Measurements from ENCODE around the gene TRMT2A. TPM values are rescaled to one million over a fixed set of nuclear protein-coding genes. Genes with fewer than 3 reads are reported as not detected.

Gene TRMT2A
- total RNA-seq, 4 donors from 2014 or later = 34.0 to 36.7 (median 35.0) TPM

- no peaks in the 10 kb centered on the region for H3K27me3 ChIP-seq
- TF ChIP-seq POLR2AphosphoS5 (IDR thresholded peaks at IDR 0.05) (no peak), EP300 (IDR thresholded peaks at IDR 0.05) (no peak), POLR2A (IDR thresholded peaks at IDR 0.05; ENCODE audit: low read depth) (no peak)
- TF ChIP-seq, protein P1, sequence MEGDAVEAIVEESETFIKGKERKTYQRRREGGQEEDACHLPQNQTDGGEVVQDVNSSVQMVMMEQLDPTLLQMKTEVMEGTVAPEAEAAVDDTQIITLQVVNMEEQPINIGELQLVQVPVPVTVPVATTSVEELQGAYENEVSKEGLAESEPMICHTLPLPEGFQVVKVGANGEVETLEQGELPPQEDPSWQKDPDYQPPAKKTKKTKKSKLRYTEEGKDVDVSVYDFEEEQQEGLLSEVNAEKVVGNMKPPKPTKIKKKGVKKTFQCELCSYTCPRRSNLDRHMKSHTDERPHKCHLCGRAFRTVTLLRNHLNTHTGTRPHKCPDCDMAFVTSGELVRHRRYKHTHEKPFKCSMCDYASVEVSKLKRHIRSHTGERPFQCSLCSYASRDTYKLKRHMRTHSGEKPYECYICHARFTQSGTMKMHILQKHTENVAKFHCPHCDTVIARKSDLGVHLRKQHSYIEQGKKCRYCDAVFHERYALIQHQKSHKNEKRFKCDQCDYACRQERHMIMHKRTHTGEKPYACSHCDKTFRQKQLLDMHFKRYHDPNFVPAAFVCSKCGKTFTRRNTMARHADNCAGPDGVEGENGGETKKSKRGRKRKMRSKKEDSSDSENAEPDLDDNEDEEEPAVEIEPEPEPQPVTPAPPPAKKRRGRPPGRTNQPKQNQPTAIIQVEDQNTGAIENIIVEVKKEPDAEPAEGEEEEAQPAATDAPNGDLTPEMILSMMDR (IDR thresholded peaks at IDR 0.05) = no peak
- H3K4me1 ChIP-seq = no peaks in the 10 kb centered on the region
- intact Hi-C loops (cut with DNase I) = no loop called here
- H3K9me3 ChIP-seq = no peaks in the 10 kb centered on the region
- peaks cover 0 to 56% (median 39%) of the 10 kb centered on the region in 4 donors for H3K36me3 ChIP-seq
- H3K4me3 ChIP-seq = no peak overlapping the region
- no peak overlapping the region for H3K27ac ChIP-seq (replicated peaks in 1 of 4)
- WGBS = 91% methylated on average over 18 of the region's 21 CpGs
- DNase-seq (ENCODE audit: extremely low spot score) = no peak
Measured at GRCh38 chr22:20145832-20146223, 28.8 kb upstream of the TRMT2A start.

- no peak for DNase-seq (ENCODE audit: extremely low spot score)
- TF ChIP-seq, protein P1 (IDR thresholded peaks at IDR 0.05) = no peak
- TF ChIP-seq EP300 (IDR thresholded peaks at IDR 0.05) (no peak), POLR2A (IDR thresholded peaks at IDR 0.05; ENCODE audit: low read depth) (no peak), POLR2AphosphoS5 (IDR thresholded peaks at IDR 0.05) (no peak)
- Histone ChIP-seq H3K27ac (replicated peaks in 1 of 4) (no peak overlapping the region), H3K36me3 (peaks cover 0 to 61% (median 44%) of the 10 kb centered on the region in 4 donors), H3K9me3 (no peaks in the 10 kb centered on the region), H3K4me1 (no peaks in the 10 kb centered on the region), H3K27me3 (no peaks in the 10 kb centered on the region), H3K4me3 (no peak overlapping the region)
- WGBS = 97% methylated on average over 13 of the region's 22 CpGs
- intact Hi-C loops (cut with DNase I) = no loop called here
Measured at GRCh38 chr22:20145206-20145831, 28.3 kb upstream of the TRMT2A start.

DNA sequence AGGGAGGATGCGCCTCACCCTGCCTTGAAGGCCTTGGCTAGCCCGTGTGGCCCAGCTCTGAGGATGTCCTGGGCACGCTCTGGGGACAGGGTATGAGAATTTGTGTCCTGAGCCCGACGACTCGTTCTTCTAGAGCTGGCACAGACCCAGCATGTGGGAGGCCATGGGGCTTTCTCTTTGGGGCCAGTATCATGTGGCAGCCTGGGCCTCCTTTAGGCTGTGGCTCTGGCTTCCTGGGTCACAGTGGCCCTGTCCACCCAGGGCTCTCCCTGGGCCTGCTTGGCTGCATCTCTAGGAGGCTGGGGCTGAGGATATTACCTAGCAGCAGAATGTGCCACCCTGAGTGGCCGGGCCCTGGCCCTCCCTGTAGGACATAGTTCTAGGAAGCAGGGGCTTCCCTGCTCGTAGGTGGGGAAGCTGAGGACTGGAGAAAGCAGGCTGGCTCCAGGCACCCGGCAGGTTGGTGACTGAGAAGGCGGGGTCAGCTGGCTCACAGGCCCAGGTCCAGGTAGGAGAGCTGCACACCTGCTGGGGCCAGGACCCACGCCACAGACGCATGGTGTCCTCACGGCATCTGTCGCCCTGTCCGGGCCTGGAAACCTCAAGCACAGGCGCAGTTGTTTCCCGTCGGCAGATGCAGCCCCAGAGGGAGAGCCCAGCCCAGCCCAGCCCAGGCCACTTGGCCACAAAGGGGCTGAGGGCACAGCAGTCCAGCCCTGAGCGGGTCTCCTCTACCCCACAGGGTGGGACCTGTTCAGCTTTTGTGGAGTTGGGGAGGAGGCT lies 27.0 kb upstream of the TRMT2A start:
- Histone ChIP-seq H3K4me1 (no peaks in the 10 kb centered on the region), H3K9me3 (no peaks in the 10 kb centered on the region), H3K27ac (replicated peaks in 1 of 4) (no peak overlapping the region), H3K27me3 (no peaks in the 10 kb centered on the region), H3K4me3 (no peak overlapping the region), H3K36me3 (peaks cover 0 to 73% (median 56%) of the 10 kb centered on the region in 4 donors)
- 83% methylated on average over 8 of the region's 19 CpGs for WGBS
- TF ChIP-seq POLR2AphosphoS5 (IDR thresholded peaks at IDR 0.05) (no peak), POLR2A (IDR thresholded peaks at IDR 0.05; ENCODE audit: low read depth) (no peak), EP300 (IDR thresholded peaks at IDR 0.05) (no peak)
- TF ChIP-seq, protein P1 (IDR thresholded peaks at IDR 0.05) = no peak
- DNase-seq (ENCODE audit: extremely low spot score) = no peak
- intact Hi-C loops (cut with DNase I) = no loop called here

- no peaks in the 10 kb centered on the region for H3K27me3 ChIP-seq
- intact Hi-C loops (cut with DNase I) = no loop called here
- H3K27ac ChIP-seq (replicated peaks in 1 of 4) = no peak overlapping the region
- TF ChIP-seq POLR2AphosphoS5 (IDR thresholded peaks at IDR 0.05) (no peak), EP300 (IDR thresholded peaks at IDR 0.05) (no peak), POLR2A (IDR thresholded peaks at IDR 0.05; ENCODE audit: low read depth) (no peak)
- TF ChIP-seq, protein P1 (IDR thresholded peaks at IDR 0.05) = no peak
- no peak for DNase-seq (ENCODE audit: extremely low spot score)
- peaks cover 5 to 11% (median 9%) of the 10 kb centered on the region in 4 donors for H3K4me1 ChIP-seq
- H3K9me3 ChIP-seq = no peaks in the 10 kb centered on the region
- 91% methylated on average over 47 of the region's 65 CpGs for WGBS
- no peak overlapping the region for H3K4me3 ChIP-seq
- peaks cover 0 to 74% (median 56%) of the 10 kb centered on the region in 4 donors for H3K36me3 ChIP-seq
Measured at GRCh38 chr22:20142711-20143621, 25.9 kb upstream of the TRMT2A start.

All from esophagus muscularis mucosa (tissue), 4 donors.